Psoas muscle (tissue), 8 donors: Measurements from ENCODE around the gene POLE. TPM values are rescaled to one million over a fixed set of nuclear protein-coding genes. Genes with fewer than 3 reads are reported as not detected.

Source experiments
- ATAC-seq, 4 donors: fragments of 200-7000 bp; cut with Tn5 transposase; one replicate each; pipeline ENCODE4 v1.9.1; 2020; ENCODE audit warnings: moderate library complexity in 3 of 4, mild to moderate bottlenecking in 2 of 4
- DNase-seq, 2 donors: peaks; one replicate each; pipeline ENCODE4 v3.0.0-alpha.2; 2020
- H3K27ac ChIP-seq: fragments of 200-600 bp; one replicate; pipeline ENCODE4 v1.8.0; 2022
- H3K27me3 ChIP-seq, 3 donors: fragments of 200-600 bp in 1 of 3; one replicate each; pipeline versions ENCODE4 v1.6.1 to v1.8.0; 2013 to 2022; ENCODE audit warnings: low read length in 2 of 3, mild to moderate bottlenecking in 2 of 3, moderate library complexity in 1 of 3; ENCODE audit not compliant: insufficient read depth in 3 of 3
- H3K36me3 ChIP-seq, 2 donors: fragments of 200-600 bp in 1 of 2; one replicate each; pipeline versions ENCODE4 v1.6.1 to v1.8.0; 2013 to 2022; ENCODE audit warnings: low read depth in 1 of 2, mild to moderate bottlenecking in 1 of 2, moderate library complexity in 1 of 2; ENCODE audit not compliant: insufficient read depth in 1 of 2
- H3K4me1 ChIP-seq: fragments of 200-600 bp; one replicate; pipeline ENCODE4 v1.8.0; 2022
- H3K4me3 ChIP-seq: fragments of 200-600 bp; one replicate; pipeline ENCODE4 v1.8.0; 2022; ENCODE audit warnings: mild to moderate bottlenecking
- H3K9me3 ChIP-seq: fragments of 200-600 bp; one replicate; pipeline ENCODE4 v1.8.0; 2022
- CTCF ChIP-seq: fragments of 200-600 bp; IDR thresholded peaks from one replicate; pipeline ENCODE4 v1.8.0; 2022; ENCODE audit warnings: antibody characterized with exemption
- WGBS, 3 donors: extraction: QIAGEN DNeasy Blood & Tissue Kit; methylation state at CpG; one replicate each; pipeline versions ENCODE4 v1.1.6 to v1.1.7; 2013; 5-methylcytosine and 5-hydroxymethylcytosine counted together
- intact Hi-C, 2 donors: fragments of 100-400 bp; cut with DNase I; formaldehyde crosslinking; loops; one replicate each; pipeline versions ENCODE4 v1.11.0 to v1.14.2; 2022
- polyA plus RNA-seq, 3 donors: library from polyadenylated mRNA; stranded (reverse); fragments of 200-250 nt; gene quantifications; one replicate each; pipeline ENCODE4 v1.2.3, GENCODE V29; 2013
- total RNA-seq, 4 donors: library from RNA; stranded (reverse); fragmentation: NEBNext Ultra II Directional in 2 of 4; extraction: Animal tissue kit (Norgen Biotek cat#: 25700) in 2 of 4; gene quantifications; one replicate each; pipeline versions ENCODE4 v1.2.1 to v1.2.4, GENCODE V29; 2021 to 2023
- donor health status: healthy with polysubstance abuse.
- donor health status: DM: no; HTN: no; CAD: no; lungs with moderate emphysema.
- donor health status: Bipolar disorder and iron deficiency.
- donor health status: healthy.
- donor health status: DM: yes; HTN: yes; CAD: no.
- donor health status: DM: no; HTN: no; CAD: no.
- donor health status: DM: no; HTN: no; CAD: no.
- donor health status: DM: yes; HTN: yes; CAD: no.

POLE gene
- total and polyA plus RNA-seq, 7 donors, result 4.2 to 15.1 (median 6.7) TPM

DNA sequence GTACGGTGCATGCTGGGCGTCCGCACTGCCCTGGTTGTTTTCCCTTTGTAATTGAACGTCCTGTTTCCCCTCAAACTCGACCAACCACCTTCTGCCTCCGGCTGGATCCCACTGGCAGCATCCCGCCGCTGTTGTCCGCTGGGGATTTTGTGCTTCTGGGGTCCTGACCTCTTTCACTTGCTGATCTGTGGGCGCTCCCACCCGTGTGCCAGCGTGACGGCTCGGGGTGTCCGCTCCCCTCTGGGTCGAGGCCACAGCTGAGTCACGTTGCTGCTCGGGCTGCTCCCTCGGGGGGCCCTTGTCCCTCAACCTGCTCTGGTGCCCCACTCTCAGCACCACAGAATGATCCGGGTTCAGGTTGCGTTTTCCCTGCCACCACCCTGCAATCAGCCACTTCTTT is 31.5 kb upstream of the POLE start:
- 88 to 90% (median 90%) methylated on average over 15 to 21 of the region's 21 CpGs for WGBS, 3 donors
- DNase-seq, result no peak

DNA sequence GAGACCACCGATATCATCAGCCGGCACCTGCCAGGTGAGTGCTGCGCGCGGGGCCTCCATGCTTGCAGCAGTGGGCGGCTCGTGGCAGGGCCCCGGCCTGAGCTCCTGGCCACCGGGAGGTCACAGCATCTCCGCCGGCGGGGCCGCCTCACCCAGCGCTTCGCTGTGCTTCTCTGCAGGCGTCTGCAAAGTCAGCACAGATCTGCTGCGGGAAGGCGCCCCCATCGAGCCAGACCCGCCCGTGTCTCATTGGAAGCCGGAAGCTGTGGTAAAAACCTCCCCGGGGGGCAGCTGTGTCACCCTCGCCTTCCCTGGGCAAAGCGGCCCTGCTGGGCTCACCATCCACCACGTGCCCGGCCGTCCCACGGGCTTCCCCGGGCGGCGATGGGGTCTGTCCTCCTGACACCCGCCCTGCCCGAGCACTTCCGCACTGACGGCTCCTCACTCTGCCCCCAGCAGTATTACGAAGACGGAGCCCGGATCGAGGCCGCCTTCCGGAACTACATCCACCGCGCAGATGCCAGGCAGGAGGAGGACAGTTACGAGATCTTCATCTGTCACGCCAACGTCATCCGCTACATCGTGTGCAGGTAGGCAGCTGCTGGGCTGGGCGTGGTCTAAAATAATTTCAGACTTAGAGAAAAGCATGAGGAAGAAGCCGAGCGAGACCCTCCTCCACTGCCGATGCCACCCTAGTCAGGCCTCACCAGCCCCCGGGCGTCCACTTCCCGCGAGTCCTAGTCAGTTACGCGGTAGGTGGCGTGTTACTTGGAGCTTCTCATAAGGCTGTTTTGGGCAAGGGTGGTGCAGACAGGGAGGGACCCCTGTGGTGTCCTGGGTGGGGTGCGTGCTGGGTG is 30.6 kb upstream of the POLE start:
- no peaks in the 10 kb centered on the region for H3K27me3 ChIP-seq
- no peak for TF ChIP-seq CTCF
- peaks cover 8 to 83% of the 10 kb centered on the region in 2 donors for H3K36me3 ChIP-seq
- no peak overlapping the region for H3K4me3 ChIP-seq
- ATAC-seq (peak in 2 of 4 donors; percentile 18 to 20), DNase-seq (peak in 1 of 2 donors; percentile 48)
- intact Hi-C loops, result no loop called here
- no peaks in the 10 kb centered on the region for H3K4me1 ChIP-seq
- WGBS, 3 donors, result 92 to 93% (median 93%) methylated on average over 59 to 61 of the region's 61 CpGs
- no peaks in the 10 kb centered on the region for H3K9me3 ChIP-seq
- H3K27ac ChIP-seq, result no peak overlapping the region

More for the DNA sequence above, 31.5 kb upstream of the POLE start:
- ATAC-seq, result no peak
- Histone ChIP-seq H3K4me1 (no peaks in the 10 kb centered on the region), H3K4me3 (no peak overlapping the region), H3K27ac (no peak overlapping the region), H3K9me3 (no peaks in the 10 kb centered on the region), H3K36me3 (peaks cover 15 to 89% of the 10 kb centered on the region in 2 donors), H3K27me3 (no peaks in the 10 kb centered on the region)
- no peak for TF ChIP-seq CTCF
- intact Hi-C loops, result no loop called here

DNA sequence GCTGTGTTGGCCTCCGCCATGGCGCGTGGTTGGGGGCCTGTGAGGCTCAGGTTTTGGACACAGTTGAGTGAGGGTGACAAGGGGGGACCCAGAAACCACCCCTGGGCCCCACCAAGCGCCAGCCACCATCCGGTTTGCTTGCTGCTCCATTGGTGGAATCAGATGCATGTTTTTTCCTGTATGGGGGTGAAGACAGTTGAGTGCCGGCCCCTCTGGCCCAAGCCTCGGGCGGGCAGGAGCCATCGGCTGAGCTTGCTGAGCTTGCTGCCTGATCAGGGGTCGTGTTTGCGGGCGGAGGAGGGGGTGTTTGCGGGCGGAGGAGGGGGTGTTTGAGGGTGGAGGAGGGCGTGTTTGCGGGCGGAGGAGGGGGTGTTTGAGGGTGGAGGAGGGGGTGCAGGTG is 29.9 kb upstream of the POLE start:
- Histone ChIP-seq H3K9me3 (no peaks in the 10 kb centered on the region), H3K36me3 (peaks cover 8 to 75% of the 10 kb centered on the region in 2 donors), H3K4me3 (no peak overlapping the region), H3K27me3 (no peaks in the 10 kb centered on the region), H3K4me1 (peaks cover 4% of the 10 kb centered on the region), H3K27ac (no peak overlapping the region)
- no peak for TF ChIP-seq CTCF
- ATAC-seq (peak in 1 of 4 donors; percentile 6), DNase-seq (peak in 1 of 2 donors; percentile 37)
- intact Hi-C loops, result no loop called here
- WGBS, 3 donors, result 84 to 91% (median 89%) methylated on average over 14 to 17 of the region's 17 CpGs

DNA sequence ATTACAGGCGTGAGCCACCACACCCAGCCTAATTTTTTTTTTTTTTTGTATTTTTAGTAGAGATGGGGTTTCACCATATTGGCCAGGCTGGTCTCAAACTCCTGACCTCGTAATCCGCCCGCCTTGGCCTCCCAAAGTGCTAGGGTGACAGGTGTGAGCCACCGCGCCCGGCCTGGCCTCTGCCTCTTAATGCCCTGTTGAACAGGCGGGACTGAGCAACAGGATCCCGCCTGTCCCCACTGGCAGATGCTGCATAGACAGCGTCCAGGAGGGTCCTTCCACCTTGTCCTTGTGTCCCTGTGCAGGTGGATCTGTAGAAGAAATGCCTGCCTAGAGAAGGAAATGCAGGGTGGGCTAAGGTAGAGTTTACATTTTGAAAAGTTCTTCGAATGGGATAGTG is 29.2 kb upstream of the POLE start:
- TF ChIP-seq CTCF, result no peak
- peaks cover 8 to 69% of the 10 kb centered on the region in 2 donors for H3K36me3 ChIP-seq
- ATAC-seq, result no peak

More for the DNA sequence above, 29.2 kb upstream of the POLE start:
- DNase-seq, result peak in 1 of 2 donors; percentile 23
- 78 to 83% (median 82%) methylated on average over 8 to 11 of the region's 11 CpGs for WGBS, 3 donors
- Histone ChIP-seq H3K4me3 (no peak overlapping the region), H3K27me3 (no peaks in the 10 kb centered on the region), H3K9me3 (no peaks in the 10 kb centered on the region), H3K27ac (no peak overlapping the region), H3K4me1 (peaks cover 11% of the 10 kb centered on the region)
- intact Hi-C loops, result no loop called here
